Naive thymus-derived CD4-positive, alpha-beta T cell (primary cell): ENCODE results near the gene ACSF3. TPM values are rescaled to one million over a fixed set of nuclear protein-coding genes. Genes with fewer than 3 reads are reported as not detected.

ENCODE experiments used
- ATAC-seq: fragments of 150-1000 bp; cut with Tn5 transposase; 2 replicates; pipeline ENCODE4 v1.10.0; 2021; ENCODE audit warnings: mild to moderate bottlenecking, moderate library complexity
- CTCF ChIA-PET: fragments of 350-600 bp; sonication (Branson Sonifier 250); formaldehyde crosslinking; loops from one replicate; lab custom pipeline; 2021; ENCODE audit warnings: antibody characterized with exemption; lab: Charles Lee
- POLR2A ChIA-PET: fragments of 350-600 bp; sonication (Branson Sonifier 250); formaldehyde crosslinking; loops from one replicate; lab custom pipeline; 2021; ENCODE audit warnings: antibody characterized with exemption, inconsistent platforms; lab: Charles Lee
- DNase-seq, 9 donors: peaks; one replicate each; pipeline versions ENCODE4 v3.0.0 to v3.0.0-alpha.2; 2020 to 2022; ENCODE audit warnings: mixed read lengths in 1 of 9
- H3K27ac ChIP-seq: one replicate; pipeline ENCODE4 v1.7.0; 2013; ENCODE audit warnings: mild to moderate bottlenecking, low read depth, low read length, moderate library complexity
- H3K27me3 ChIP-seq, 2 donors: one replicate each; pipeline ENCODE4 v1.7.0; 2013; ENCODE audit warnings: low read length in 2 of 2, mild to moderate bottlenecking in 2 of 2, moderate library complexity in 2 of 2; ENCODE audit not compliant: control insufficient read depth in 2 of 2, insufficient read depth in 2 of 2
- H3K36me3 ChIP-seq, 3 experiments: 1 replicate in 2 of 3; 2 replicates in 1 of 3; pipeline ENCODE4 v1.7.0; 2013; ENCODE audit warnings: low read length in 3 of 3, mild to moderate bottlenecking in 3 of 3, moderate library complexity in 1 of 3; ENCODE audit not compliant: insufficient read depth in 3 of 3, control insufficient read depth in 2 of 3
- H3K4me1 ChIP-seq, 2 donors: one replicate each; pipeline ENCODE4 v1.7.0; 2013; ENCODE audit warnings: low read length in 2 of 2, mild to moderate bottlenecking in 2 of 2, moderate library complexity in 1 of 2; ENCODE audit not compliant: control insufficient read depth in 2 of 2, insufficient read depth in 2 of 2
- H3K4me3 ChIP-seq: 2 replicates; pipeline ENCODE4 v1.7.0; 2013; ENCODE audit warnings: mild to moderate bottlenecking, low read length
- H3K9me3 ChIP-seq, 3 experiments: 1 replicate in 2 of 3; 2 replicates in 1 of 3; pipeline ENCODE4 v1.7.0; 2013; ENCODE audit warnings: low read length in 3 of 3; ENCODE audit not compliant: control insufficient read depth in 2 of 3
- H3K27ac Mint-ChIP-seq, 9 donors: one replicate each; pipeline ENCODE4 v1.8.0; 2020 to 2022; ENCODE audit warnings: mixed read lengths in 9 of 9, mild to moderate bottlenecking in 8 of 9, moderate library complexity in 5 of 9, inconsistent platforms in 2 of 9
- H3K27me3 Mint-ChIP-seq, 5 donors: one replicate each; pipeline ENCODE4 v1.8.0; 2021 to 2022; ENCODE audit warnings: mixed read lengths in 5 of 5, mild to moderate bottlenecking in 1 of 5
- H3K36me3 Mint-ChIP-seq, 5 donors: one replicate each; pipeline ENCODE4 v1.8.0; 2020 to 2022; ENCODE audit warnings: mixed read lengths in 5 of 5, mild to moderate bottlenecking in 3 of 5, inconsistent platforms in 1 of 5
- H3K4me1 Mint-ChIP-seq, 7 donors: one replicate each; pipeline ENCODE4 v1.8.0; 2020 to 2022; ENCODE audit warnings: mixed read lengths in 7 of 7, mild to moderate bottlenecking in 3 of 7, inconsistent platforms in 1 of 7
- H3K4me3 Mint-ChIP-seq, 10 donors: one replicate each; pipeline ENCODE4 v1.8.0; 2020 to 2022; ENCODE audit warnings: mild to moderate bottlenecking in 10 of 10, mixed read lengths in 10 of 10, moderate library complexity in 6 of 10, inconsistent platforms in 2 of 10
- H3K9me3 Mint-ChIP-seq, 11 donors: one replicate each; pipeline ENCODE4 v1.8.0; 2020 to 2022; ENCODE audit warnings: mixed read lengths in 11 of 11, mild to moderate bottlenecking in 4 of 11, inconsistent platforms in 1 of 11, moderate library complexity in 1 of 11
- intact Hi-C, 2 donors: fragments of 100-400 bp; cut with micrococcal nuclease; formaldehyde crosslinking; loops; one replicate each; pipeline ENCODE4 v1.15.1; 2023
- polyA plus RNA-seq, 2 donors: library from polyadenylated mRNA; unstranded; fragments of 300-500 nt; fragmentation: Illumina TruSeq; gene quantifications; one replicate each; pipeline ENCODE4 v1.2.3, GENCODE V29; 2021
- total RNA-seq, 6 experiments: library from RNA in 5 of 6; stranded (reverse) in 5 of 6; gene quantifications; 1 replicate in 5 of 6; 2 replicates in 1 of 6; pipeline ENCODE4 v1.2.3 and lab custom pipeline; 2021 to 2026

ACSF3 gene
- total and polyA plus RNA-seq, 7 experiments from 2014 or later, result 26.2 to 84.1 (median 68.5) TPM

GRCh38 chr16:89051521-89052166 lies 42.0 kb upstream of the ACSF3 start:
- ChIA-PET POLR2A (no interaction called here), CTCF (interaction anchor here (0.5 kb wide), 1 partner anchor 238 kb away, joined by 3 read pairs; no protein-coding TSS in a partner anchor)
- DNase-seq, result no peak
- peaks cover 0 to 18% (median 4%) of the 10 kb centered on the region in 7 donors for H3K4me1 Mint-ChIP-seq
- no peak for ATAC-seq
- no peaks in the 10 kb centered on the region for H3K27me3 ChIP-seq
- H3K4me3 ChIP-seq, result no peak overlapping the region
- H3K27ac Mint-ChIP-seq, result no peak overlapping the region
- H3K36me3 ChIP-seq, result no peaks in the 10 kb centered on the region
- intact Hi-C loops, result no loop called here
- no peak overlapping the region for H3K27ac ChIP-seq
- no peaks in the 10 kb centered on the region for H3K9me3 Mint-ChIP-seq
- no peaks in the 10 kb centered on the region for H3K27me3 Mint-ChIP-seq
- no peaks in the 10 kb centered on the region for H3K9me3 ChIP-seq
- H3K4me3 Mint-ChIP-seq, result peak overlapping the region in 2 of 10 donors; percentile 68 to 91
- no peaks in the 10 kb centered on the region for H3K36me3 Mint-ChIP-seq
- H3K4me1 ChIP-seq, result no peaks in the 10 kb centered on the region

- Mint-ChIP-seq H3K9me3 (no peaks in the 10 kb centered on the region), H3K4me3 (peak overlapping the region; percentile 81 to 94 (median 88)), H3K27me3 (no peaks in the 10 kb centered on the region), H3K27ac (peak overlapping the region in 7 of 9 donors; percentile 66 to 97 (median 91)), H3K4me1 (peaks cover 0 to 14% (median 4%) of the 10 kb centered on the region in 7 donors), H3K36me3 (no peaks in the 10 kb centered on the region)
- Histone ChIP-seq H3K4me3 (no peak overlapping the region), H3K4me1 (no peaks in the 10 kb centered on the region), H3K27me3 (no peaks in the 10 kb centered on the region), H3K36me3 (no peaks in the 10 kb centered on the region), H3K9me3 (no peaks in the 10 kb centered on the region), H3K27ac (peak overlapping the region; percentile 53)
- DNase-seq (no peak), ATAC-seq (no peak)
- ChIA-PET POLR2A (no interaction called here), CTCF (no interaction called here)
- intact Hi-C loops, result no loop called here
These were observed 41.3 kb upstream of the ACSF3 start for GRCh38 chr16:89052191-89052889.

GRCh38 chr16:89052890-89053724 lies 40.5 kb upstream of the ACSF3 start:
- POLR2A ChIA-PET, result no interaction called here
- no peaks in the 10 kb centered on the region for H3K36me3 Mint-ChIP-seq
- Histone ChIP-seq H3K36me3 (no peaks in the 10 kb centered on the region), H3K4me1 (no peaks in the 10 kb centered on the region), H3K27ac (peak overlapping the region; percentile 53), H3K9me3 (no peaks in the 10 kb centered on the region), H3K4me3 (no peak overlapping the region), H3K27me3 (no peaks in the 10 kb centered on the region)
- H3K4me3 Mint-ChIP-seq, result peak overlapping the region; percentile 81 to 94 (median 88)
- no peaks in the 10 kb centered on the region for H3K27me3 Mint-ChIP-seq
- H3K9me3 Mint-ChIP-seq, result no peaks in the 10 kb centered on the region
- DNase-seq, result peak in 1 of 9 donors; percentile 20
- peak overlapping the region in 8 of 9 donors; percentile 9 to 97 (median 86) for H3K27ac Mint-ChIP-seq
- CTCF ChIA-PET, result no interaction called here
- H3K4me1 Mint-ChIP-seq, result peaks cover 0 to 11% (median 4%) of the 10 kb centered on the region in 7 donors
- intact Hi-C loops, result no loop called here
- peak; percentile 66 for ATAC-seq

GRCh38 chr16:89053725-89054029 lies 40.0 kb upstream of the ACSF3 start:
- H3K4me3 Mint-ChIP-seq, result peak overlapping the region in 1 of 10 donors; percentile 28
- H3K9me3 Mint-ChIP-seq, result no peaks in the 10 kb centered on the region
- no peaks in the 10 kb centered on the region for H3K27me3 Mint-ChIP-seq
- no peak overlapping the region for H3K4me3 ChIP-seq
- H3K27ac Mint-ChIP-seq, result no peak overlapping the region
- H3K4me1 ChIP-seq, result no peaks in the 10 kb centered on the region
- H3K36me3 ChIP-seq, result no peaks in the 10 kb centered on the region
- H3K27ac ChIP-seq, result no peak overlapping the region
- CTCF ChIA-PET, result no interaction called here
- no peaks in the 10 kb centered on the region for H3K27me3 ChIP-seq
- POLR2A ChIA-PET, result interaction anchor here (0.6 kb wide), 1 partner anchor 46 kb away, joined by 4 read pairs; no protein-coding TSS in a partner anchor
- DNase-seq (no peak), ATAC-seq (no peak)
- intact Hi-C loops, result no loop called here
- H3K4me1 Mint-ChIP-seq, result peaks cover 0 to 11% (median 4%) of the 10 kb centered on the region in 7 donors
- no peaks in the 10 kb centered on the region for H3K9me3 ChIP-seq
- no peaks in the 10 kb centered on the region for H3K36me3 Mint-ChIP-seq

- Histone ChIP-seq H3K36me3 (no peaks in the 10 kb centered on the region), H3K4me3 (no peak overlapping the region), H3K9me3 (no peaks in the 10 kb centered on the region), H3K27ac (no peak overlapping the region), H3K4me1 (no peaks in the 10 kb centered on the region), H3K27me3 (no peaks in the 10 kb centered on the region)
- intact Hi-C loops, result no loop called here
- Mint-ChIP-seq H3K9me3 (no peaks in the 10 kb centered on the region), H3K36me3 (no peaks in the 10 kb centered on the region), H3K4me1 (peaks cover 0 to 11% (median 4%) of the 10 kb centered on the region in 7 donors), H3K4me3 (peak overlapping the region in 1 of 10 donors; percentile 28), H3K27ac (no peak overlapping the region), H3K27me3 (no peaks in the 10 kb centered on the region)
- ATAC-seq (no peak), DNase-seq (no peak)
- CTCF ChIA-PET, result no interaction called here
- POLR2A ChIA-PET, result interaction anchor here (0.6 kb wide), 1 partner anchor 45 kb away, joined by 4 read pairs; no protein-coding TSS in a partner anchor
These were observed 39.4 kb upstream of the ACSF3 start for GRCh38 chr16:89054261-89054661.

GRCh38 chr16:89054714-89055113 lies 38.9 kb upstream of the ACSF3 start:
- ChIA-PET POLR2A (no interaction called here), CTCF (no interaction called here)
- Histone ChIP-seq H3K4me1 (no peaks in the 10 kb centered on the region), H3K27me3 (no peaks in the 10 kb centered on the region), H3K27ac (no peak overlapping the region), H3K4me3 (no peak overlapping the region), H3K9me3 (no peaks in the 10 kb centered on the region), H3K36me3 (no peaks in the 10 kb centered on the region)
- ATAC-seq, result no peak
- intact Hi-C loops, result no loop called here
- H3K36me3 Mint-ChIP-seq, result no peaks in the 10 kb centered on the region
- no peak overlapping the region for H3K4me3 Mint-ChIP-seq
- H3K9me3 Mint-ChIP-seq, result no peaks in the 10 kb centered on the region
- H3K4me1 Mint-ChIP-seq, result peaks cover 0 to 11% (median 4%) of the 10 kb centered on the region in 7 donors
- no peak overlapping the region for H3K27ac Mint-ChIP-seq
- DNase-seq, result no peak
- H3K27me3 Mint-ChIP-seq, result no peaks in the 10 kb centered on the region
